NCI-H2227 (cell line): ENCODE results near the gene C6orf52.

ENCODE experiments used
- DNase-seq: peaks from one replicate; lab custom pipeline; 2025; ENCODE audit not compliant: unreplicated experiment; lab: John Stamatoyannopoulos, UW

Gene C6orf52

DNA sequence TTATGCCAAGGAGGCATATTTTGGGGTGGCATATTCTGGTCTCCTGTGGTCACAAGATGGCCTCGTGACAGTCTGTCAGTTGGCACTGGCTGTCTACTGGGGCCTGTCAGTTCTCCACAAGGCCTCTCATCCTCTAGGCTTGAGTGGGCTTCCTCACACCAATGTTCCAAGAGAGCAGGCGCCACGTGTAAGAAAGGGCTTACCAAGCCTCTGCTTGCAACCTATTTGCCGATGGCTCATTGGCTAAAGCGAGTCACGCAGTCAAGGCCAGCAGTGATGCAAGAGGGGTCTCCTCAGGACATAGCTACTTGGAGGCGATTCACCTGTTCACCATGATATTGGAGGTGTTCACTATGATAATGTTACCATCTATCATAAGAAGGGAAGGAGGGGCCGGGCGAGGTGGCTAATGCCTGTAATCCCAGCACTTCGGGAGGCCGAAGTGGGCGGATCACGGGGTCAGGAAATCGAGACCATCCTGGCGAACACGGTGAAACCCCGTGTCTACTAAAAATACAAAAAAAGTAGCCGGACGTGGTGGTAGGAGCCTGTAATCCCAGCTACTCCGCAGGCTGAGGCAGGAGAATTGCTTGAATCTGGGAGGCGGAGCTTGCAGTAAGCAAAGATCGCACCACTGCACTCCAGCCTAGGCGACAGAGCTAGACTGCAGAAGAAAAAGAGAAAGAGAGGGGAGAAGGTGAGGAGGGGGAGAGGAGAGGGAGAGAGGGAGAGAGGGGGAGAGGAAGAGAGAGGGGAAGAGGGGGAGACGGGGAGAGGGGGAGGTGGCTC, 35.3 kb downstream of the C6orf52 start:
- DNase-seq, result no peak

DNA sequence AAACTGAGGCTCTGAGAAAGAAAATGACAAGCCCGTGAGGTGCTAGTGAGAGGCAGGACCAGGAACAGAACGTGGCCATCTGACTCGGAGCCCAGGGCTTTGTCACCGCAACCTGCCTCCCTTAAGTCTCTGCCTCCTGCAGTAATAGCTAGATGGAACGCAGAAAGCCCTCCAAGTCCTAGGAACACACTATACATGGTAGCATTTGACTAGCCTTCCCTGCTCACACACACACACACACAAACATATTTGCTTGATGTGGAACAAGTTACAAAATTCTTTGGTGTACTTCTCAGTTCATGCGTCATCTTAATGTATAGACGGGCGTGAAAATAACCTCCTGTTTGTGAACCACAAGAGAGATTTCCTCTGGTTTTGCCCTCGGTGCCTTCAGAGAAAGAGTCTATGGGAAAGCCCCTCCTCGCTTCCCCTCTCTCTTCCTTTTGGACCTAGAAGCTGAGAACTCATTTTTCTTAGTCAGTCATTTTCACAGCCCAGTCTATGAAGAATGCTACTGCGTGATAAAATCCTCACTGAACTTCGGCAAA, 38.8 kb downstream of the C6orf52 start:
- no peak for DNase-seq

DNA sequence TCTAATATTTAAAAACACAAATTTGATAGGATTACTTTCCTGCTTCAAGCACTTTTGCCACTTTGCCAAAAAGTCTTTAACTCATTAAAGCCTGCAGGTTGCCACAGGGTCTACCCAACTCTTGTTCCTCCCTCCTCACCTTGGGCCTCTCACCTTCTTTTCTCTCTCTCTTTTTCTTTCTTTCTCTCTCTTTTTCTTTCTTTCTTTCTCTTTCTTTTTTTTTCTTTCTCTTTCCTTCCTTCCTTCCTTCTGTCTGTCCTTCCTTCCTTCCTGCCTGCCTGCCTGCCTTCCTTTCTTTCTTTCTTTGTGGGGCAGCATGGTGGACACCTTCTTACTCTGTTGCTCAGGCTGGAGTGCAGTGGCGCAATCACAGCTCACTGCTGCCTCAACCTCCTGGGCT, 50.2 kb downstream of the C6orf52 start:
- no peak for DNase-seq

DNA sequence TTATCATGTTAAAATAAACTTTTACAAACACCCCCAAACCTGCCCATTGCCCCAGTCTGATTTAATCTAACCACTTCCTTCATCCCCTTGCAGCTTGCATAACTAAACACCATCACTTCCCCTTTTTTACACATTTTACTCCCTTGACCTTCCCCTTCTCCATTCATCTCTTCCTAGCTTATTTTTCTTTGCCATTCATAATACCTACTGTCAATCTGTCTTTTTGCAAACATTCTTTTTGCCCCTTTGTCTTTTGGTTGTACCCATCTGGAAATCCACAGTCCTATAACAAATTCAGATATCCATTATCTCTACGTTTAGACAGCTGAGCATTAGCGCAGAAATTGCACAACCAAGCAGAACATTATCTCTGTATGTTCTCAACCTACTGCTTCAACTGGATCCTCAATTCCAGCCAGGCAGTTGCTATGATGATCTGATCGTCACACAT, 51.2 kb downstream of the C6orf52 start:
- DNase-seq, result no peak

DNA sequence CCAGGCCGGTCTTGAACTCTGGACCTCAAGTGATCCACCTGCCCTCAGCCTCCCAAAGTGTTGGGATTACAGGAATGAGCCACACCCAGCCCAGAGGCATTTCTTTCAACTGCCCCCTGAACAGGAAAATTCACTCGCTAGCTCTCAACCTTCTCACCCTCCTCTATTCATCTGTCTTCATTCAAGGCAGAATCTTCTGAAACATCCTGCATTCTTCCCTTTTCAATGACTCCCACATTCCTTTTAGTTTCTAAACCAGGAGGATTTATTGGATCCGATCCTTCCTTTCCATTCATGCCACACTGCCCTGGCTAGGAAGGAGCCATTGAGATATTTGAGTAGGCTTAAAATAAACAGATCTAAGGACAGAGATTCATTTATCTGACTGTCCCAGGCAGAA, 52.9 kb downstream of the C6orf52 start:
- DNase-seq, result no peak

DNA sequence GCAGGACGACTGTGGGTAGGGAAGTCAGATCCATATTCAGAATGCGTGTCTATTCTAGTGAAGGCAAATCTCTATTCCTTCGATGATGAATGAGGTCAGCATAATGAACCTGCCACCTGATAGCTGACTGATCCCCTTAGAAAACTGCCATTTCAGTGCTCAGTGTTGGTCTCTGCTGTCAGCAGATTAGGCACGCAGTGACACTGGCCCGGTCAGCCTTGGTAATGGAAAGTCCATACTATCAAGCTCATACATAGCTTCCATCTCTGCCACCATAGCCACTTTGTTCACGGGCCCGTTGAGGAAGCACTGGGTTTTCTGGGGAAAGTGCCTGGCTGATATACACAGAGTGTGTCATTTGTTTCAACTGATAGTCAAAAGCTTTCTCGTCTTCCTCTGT, 54.0 kb downstream of the C6orf52 start:
- no peak for DNase-seq

DNA sequence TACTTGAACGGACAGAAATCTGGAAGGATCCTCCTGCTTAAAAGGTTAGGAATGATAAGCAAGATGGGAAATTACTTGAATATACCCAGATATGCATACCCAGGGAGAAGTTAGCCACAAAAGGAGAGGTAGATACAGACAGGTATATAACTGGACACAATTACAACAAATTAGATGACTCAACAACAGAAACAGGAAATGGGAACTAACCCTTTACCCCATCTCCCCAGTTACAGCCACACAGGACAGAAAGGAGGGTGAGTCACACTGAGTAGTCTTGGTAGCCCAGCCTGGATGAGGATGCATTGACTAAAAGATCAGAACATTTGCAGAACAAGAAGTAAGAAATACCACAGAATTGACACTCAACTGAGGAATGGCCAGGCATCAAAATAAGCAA, 61.2 kb downstream of the C6orf52 start:
- no peak for DNase-seq

DNA sequence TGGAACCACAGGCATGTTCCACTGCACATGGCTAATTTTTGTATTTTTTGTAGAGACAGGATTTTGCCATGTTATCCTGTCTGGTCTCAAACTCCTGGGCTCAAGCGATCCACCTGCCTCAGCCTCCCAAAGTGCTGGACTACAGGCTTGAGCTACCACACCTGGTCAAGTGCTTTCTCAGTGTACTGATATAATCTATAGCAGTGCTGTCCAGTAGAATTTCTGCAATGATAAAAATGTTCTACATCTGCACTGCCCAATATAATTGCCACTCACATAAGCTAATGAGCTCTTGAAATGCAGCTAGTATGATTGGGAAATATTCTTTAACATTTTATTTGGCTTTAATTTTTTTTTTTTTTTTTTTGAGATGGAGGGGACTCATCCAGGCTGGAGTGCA, 64.2 kb downstream of the C6orf52 start:
- no peak for DNase-seq

DNA sequence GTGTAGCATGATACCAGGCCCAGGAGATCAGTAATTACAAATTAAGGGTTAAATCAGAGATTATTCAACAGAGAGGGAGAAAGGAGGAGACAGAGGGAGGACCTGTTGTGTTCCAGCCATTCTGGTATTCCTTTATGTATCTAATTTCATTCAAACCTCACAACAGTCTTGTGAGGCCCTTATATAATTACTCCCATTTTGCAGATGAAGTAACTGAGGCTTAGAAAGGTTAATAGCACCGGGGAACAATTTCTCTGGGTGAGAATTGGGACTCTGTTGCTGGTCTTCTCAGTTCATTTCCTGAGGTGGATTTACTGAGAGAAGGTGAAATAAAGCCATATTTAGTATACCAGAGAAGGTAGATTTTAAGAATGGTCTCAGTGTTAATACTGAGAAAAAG, 66.6 kb downstream of the C6orf52 start:
- no peak for DNase-seq

DNA sequence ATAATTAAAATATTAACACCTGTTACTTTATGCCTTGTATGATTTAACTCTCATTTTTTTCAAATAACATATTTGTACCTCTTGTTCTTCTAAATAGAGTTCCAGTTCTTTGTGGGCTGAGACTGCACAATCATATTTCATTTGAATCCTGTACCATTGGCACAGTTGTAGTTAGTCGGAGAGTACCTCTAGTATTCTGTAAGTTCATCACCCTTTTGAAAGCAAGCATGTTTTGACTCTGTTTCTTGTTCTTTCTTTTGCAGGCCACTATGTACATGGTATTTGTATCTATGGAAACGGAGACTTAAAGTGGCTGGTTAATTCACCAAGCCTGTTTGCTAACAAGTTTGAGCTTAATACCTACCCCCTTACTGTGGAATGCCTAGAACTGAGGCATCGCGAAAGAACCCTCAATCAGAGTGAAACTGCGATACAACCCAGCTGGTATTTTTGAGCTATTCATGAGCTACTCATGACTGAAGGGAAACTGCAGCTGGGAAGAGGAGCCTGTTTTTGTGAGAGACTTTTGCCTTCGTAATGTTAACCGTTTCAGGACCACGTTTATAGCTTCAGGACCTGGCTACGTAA, 68.2 kb downstream of the C6orf52 start:
- DNase-seq, result no peak

DNA sequence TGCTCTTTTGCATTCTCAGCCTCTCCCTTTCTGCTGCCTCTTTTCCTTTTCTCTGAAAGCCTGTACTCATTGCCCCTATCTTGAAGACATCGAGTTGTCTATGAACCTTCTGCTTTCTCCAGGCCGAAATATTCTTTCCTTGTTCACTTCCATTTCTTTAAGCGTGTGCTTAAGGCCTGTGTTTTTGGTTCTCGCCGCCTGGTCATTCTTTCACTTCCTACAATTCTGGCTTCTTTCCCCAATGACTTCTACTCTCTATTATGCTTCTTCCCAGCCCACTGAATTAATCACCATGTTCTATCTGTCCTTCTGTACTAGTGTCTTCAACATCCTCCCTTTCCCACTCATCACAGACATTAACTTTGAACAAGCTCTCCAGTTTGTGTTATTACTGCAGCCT, 69.6 kb downstream of the C6orf52 start:
- no peak for DNase-seq

DNA sequence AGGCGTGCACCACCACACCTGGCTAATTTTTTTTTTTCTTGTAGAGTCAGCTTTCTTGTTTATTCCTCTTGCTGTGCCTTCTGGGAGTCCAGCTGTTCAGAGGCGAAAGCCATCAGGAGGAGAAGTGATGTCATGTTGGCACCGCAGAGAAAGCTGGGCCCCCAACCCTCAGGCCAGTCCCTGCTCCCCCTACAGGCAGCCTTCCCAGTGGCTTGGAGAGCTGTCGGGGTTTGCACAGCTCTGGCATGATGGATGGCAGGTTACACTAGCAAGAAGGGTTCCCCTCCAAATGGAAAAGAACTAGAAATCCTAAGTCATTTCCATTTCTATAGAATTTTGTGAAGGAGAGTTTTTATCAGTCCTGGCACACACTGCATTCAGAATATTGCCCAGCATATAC, 72.6 kb downstream of the C6orf52 start:
- DNase-seq, result no peak
